HepG2 (cell line): Measurements from ENCODE around the gene B4GALT7. TPM values are rescaled to one million over a fixed set of nuclear protein-coding genes. Genes with fewer than 3 reads are reported as not detected.
A peak's percentile ranks its signal among the peaks of the same experiment; 100 is the strongest.

Experiments used
- ARID4A ChIP-seq: sonication (generic); formaldehyde crosslinking; IDR thresholded peaks from 2 replicates; pipeline ENCODE4 v1.5.0; 2020; ENCODE audit warnings: mild to moderate bottlenecking, missing genetic modification reagents, borderline replicate concordance
- CBX5 ChIP-seq: sonication (generic); formaldehyde crosslinking; IDR thresholded peaks from 2 replicates; pipeline ENCODE4 v1.4.0; 2020; ENCODE audit warnings: missing genetic modification reagents, borderline replicate concordance
- HOXA9 ChIP-seq: sonication (generic); formaldehyde crosslinking; IDR thresholded peaks from 2 replicates; pipeline ENCODE4 v1.8.1; 2022; ENCODE audit warnings: missing genetic modification reagents, mild to moderate bottlenecking, moderate library complexity, borderline replicate concordance
- NFKB2 ChIP-seq: sonication (generic); formaldehyde crosslinking; IDR thresholded peaks from 2 replicates; pipeline ENCODE4 v1.4.0; 2020; ENCODE audit warnings: missing genetic modification reagents, borderline replicate concordance
- RORA ChIP-seq: sonication (generic); formaldehyde crosslinking; IDR thresholded peaks from 2 replicates; pipeline ENCODE4 v1.5.0; 2020; ENCODE audit warnings: mild to moderate bottlenecking, missing genetic modification reagents, moderate library complexity
- SSRP1 ChIP-seq: IDR thresholded peaks from 2 replicates; pipeline ENCODE4 v1.6.1; 2016; ENCODE audit warnings: control low read depth
- STAG1 ChIP-seq: sonication (generic); formaldehyde crosslinking; IDR thresholded peaks from 2 replicates; pipeline ENCODE4 v1.4.0; 2020; ENCODE audit warnings: missing genetic modification reagents
- TFDP2 ChIP-seq: sonication (generic); formaldehyde crosslinking; IDR thresholded peaks from 2 replicates; pipeline ENCODE4 v1.4.0; 2020; ENCODE audit warnings: missing genetic modification reagents
- THRA ChIP-seq: sonication (generic); formaldehyde crosslinking; IDR thresholded peaks from 2 replicates; pipeline ENCODE4 v1.4.0; 2020; ENCODE audit warnings: missing genetic modification reagents, borderline replicate concordance
- ZNF512B ChIP-seq: sonication (generic); formaldehyde crosslinking; IDR thresholded peaks from 2 replicates; pipeline ENCODE4 v1.5.1; 2020; ENCODE audit warnings: missing genetic modification reagents, mild to moderate bottlenecking, borderline replicate concordance
- ZNF773 ChIP-seq: sonication (generic); formaldehyde crosslinking; IDR thresholded peaks from 2 replicates; pipeline ENCODE4 v1.4.0; 2020; ENCODE audit warnings: missing genetic modification reagents, borderline replicate concordance
- polyA plus RNA-seq, 8 experiments: library from polyadenylated mRNA; depleted of rRNA in 3 of 8; stranded (reverse) in 7 of 8; unstranded in 1 of 8; fragments of >200 nt; fragmentation: Illumina TruSeq in 4 of 8; extraction: Trizol in 4 of 8; gene quantifications; 2 replicates each; pipeline versions ENCODE4 v1.2.1 to v1.2.3, GENCODE V29; 2011 to 2016; ENCODE audit warnings: low read depth in 4 of 8, missing spikeins in 1 of 8, mixed read lengths in 1 of 8; ENCODE audit not compliant: insufficient read depth in 1 of 8
- total RNA-seq, 5 experiments: library from RNA; depleted of rRNA; stranded (reverse); fragments of >200 nt; fragmentation: Illumina TruSeq; extraction: Trizol; gene quantifications; 2 replicates each; pipeline ENCODE4 v1.2.3, GENCODE V29; 2016; ENCODE audit warnings: low read depth in 1 of 5
- TF ChIP-seq, protein P1 (sequence below): sonication (generic); formaldehyde crosslinking; IDR thresholded peaks from 2 replicates; pipeline ENCODE4; 2020; ENCODE audit warnings: missing genetic modification reagents, mild to moderate bottlenecking, borderline replicate concordance
- TF ChIP-seq, protein P2 (sequence below): sonication (generic); formaldehyde crosslinking; IDR thresholded peaks from 2 replicates; pipeline ENCODE4 v1.4.0; 2020; ENCODE audit warnings: missing genetic modification reagents

Gene B4GALT7
- total and polyA plus RNA-seq, 2 of the 13 experiments (the other 11 are each of a cell fraction or from before 2014, with no cell fraction given): 16.4 to 20.5 TPM

DNA sequence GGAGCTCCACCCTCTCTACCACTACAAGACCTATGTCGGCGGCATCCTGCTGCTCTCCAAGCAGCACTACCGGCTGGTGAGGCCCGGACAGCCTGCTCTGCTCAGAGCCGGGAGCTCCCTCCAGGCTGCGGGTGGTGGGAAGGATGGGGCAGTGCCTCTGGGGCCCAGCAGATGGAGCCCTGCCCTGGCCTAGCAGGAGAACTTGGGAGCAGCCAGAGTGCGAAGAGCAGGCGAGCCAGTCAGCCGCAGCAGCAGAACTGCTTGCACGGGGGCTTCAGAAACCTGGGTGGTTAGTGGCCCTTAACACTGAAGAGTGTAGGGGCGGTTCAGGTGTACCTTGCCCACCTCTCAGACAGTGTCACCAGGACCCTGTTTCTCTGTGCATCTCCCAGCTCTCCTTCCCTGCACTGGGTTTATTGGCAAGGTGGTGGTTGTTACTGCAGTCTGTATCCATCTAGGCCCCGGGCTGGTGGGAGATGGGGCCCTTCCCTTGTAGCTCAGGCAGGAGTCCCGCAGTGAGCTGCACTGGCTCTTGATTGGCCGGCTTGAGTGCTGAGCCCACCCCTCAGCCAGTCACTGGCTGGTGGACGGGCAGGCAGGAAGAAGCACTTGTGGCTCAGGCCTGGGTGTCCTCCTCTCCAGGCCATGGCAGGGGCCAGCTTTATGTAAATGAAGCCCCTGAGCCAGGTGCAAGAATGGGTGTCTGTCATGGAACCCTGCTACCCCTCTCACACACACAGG is 7.7 kb downstream of the B4GALT7 start (continued):
- TF ChIP-seq ZNF773: no peak
- TF ChIP-seq HOXA9 (CRISPR knock-in tag): no peak
- TF ChIP-seq, protein P1, sequence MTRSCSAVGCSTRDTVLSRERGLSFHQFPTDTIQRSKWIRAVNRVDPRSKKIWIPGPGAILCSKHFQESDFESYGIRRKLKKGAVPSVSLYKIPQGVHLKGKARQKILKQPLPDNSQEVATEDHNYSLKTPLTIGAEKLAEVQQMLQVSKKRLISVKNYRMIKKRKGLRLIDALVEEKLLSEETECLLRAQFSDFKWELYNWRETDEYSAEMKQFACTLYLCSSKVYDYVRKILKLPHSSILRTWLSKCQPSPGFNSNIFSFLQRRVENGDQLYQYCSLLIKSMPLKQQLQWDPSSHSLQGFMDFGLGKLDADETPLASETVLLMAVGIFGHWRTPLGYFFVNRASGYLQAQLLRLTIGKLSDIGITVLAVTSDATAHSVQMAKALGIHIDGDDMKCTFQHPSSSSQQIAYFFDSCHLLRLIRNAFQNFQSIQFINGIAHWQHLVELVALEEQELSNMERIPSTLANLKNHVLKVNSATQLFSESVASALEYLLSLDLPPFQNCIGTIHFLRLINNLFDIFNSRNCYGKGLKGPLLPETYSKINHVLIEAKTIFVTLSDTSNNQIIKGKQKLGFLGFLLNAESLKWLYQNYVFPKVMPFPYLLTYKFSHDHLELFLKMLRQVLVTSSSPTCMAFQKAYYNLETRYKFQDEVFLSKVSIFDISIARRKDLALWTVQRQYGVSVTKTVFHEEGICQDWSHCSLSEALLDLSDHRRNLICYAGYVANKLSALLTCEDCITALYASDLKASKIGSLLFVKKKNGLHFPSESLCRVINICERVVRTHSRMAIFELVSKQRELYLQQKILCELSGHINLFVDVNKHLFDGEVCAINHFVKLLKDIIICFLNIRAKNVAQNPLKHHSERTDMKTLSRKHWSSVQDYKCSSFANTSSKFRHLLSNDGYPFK (CRISPR knock-in tag): no peak
- TF ChIP-seq TFDP2 (CRISPR knock-in tag): peak; percentile 25; the same call in 1 of the 2 replicates
- TF ChIP-seq ARID4A (CRISPR knock-in tag): peak; percentile 41; the same call in 1 of the 2 replicates
- TF ChIP-seq RORA (CRISPR knock-in tag): no peak
- TF ChIP-seq THRA (CRISPR knock-in tag): 0 out of 2 replicates have a peak, but pooled peaks have one; percentile 17
- TF ChIP-seq NFKB2 (CRISPR knock-in tag): peak; percentile 79; the same call in 1 of the 2 replicates
- TF ChIP-seq CBX5 (CRISPR knock-in tag): peak; percentile 30; the same call in 1 of the 2 replicates
- no peak for TF ChIP-seq ZNF512B (CRISPR knock-in tag)
- 0 out of 2 replicates have a peak, but pooled peaks have one; percentile 26 for TF ChIP-seq SSRP1 (CRISPR knock-in tag)
- TF ChIP-seq, protein P2, sequence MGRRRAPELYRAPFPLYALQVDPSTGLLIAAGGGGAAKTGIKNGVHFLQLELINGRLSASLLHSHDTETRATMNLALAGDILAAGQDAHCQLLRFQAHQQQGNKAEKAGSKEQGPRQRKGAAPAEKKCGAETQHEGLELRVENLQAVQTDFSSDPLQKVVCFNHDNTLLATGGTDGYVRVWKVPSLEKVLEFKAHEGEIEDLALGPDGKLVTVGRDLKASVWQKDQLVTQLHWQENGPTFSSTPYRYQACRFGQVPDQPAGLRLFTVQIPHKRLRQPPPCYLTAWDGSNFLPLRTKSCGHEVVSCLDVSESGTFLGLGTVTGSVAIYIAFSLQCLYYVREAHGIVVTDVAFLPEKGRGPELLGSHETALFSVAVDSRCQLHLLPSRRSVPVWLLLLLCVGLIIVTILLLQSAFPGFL: no peak
- peak; percentile 97 for TF ChIP-seq STAG1 (CRISPR knock-in tag)
